ENCODE measurements around the gene IL1R1. TPM values are rescaled to one million over a fixed set of nuclear protein-coding genes. Genes with fewer than 3 reads are reported as not detected.

IL1R1 gene
- polyA plus RNA-seq, 3 donors from 2014 or later, result 0.96 to 4.0 TPM; not detected in 1

GRCh38 chr2:102194609-102195268 is 52.2 kb downstream of the IL1R1 start:
- H3K36me3 Mint-ChIP-seq, result peaks cover 0 to 5% (median 0%) of the 10 kb centered on the region in 3 donors
- no peak overlapping the region for H3K27ac Mint-ChIP-seq
- H3K9me3 Mint-ChIP-seq, result no peaks in the 10 kb centered on the region
- no peak for DNase-seq
- peaks cover 16 to 27% (median 17%) of the 10 kb centered on the region in 3 donors for H3K27me3 Mint-ChIP-seq (ENCODE audit: low read depth in 3 of 3)
- H3K4me3 Mint-ChIP-seq, result no peak overlapping the region
- peaks cover 16 to 31% of the 10 kb centered on the region in 2 donors for H3K4me1 Mint-ChIP-seq

GRCh38 chr2:102197389-102198137 is 55.0 kb downstream of the IL1R1 start:
- peak overlapping the region; percentile 17 to 64 (median 30) for H3K4me3 Mint-ChIP-seq
- peaks cover 16 to 31% of the 10 kb centered on the region in 2 donors for H3K4me1 Mint-ChIP-seq
- peaks cover 14 to 18% (median 17%) of the 10 kb centered on the region in 3 donors for H3K27me3 Mint-ChIP-seq (ENCODE audit: low read depth in 3 of 3)

GRCh38 chr2:102200539-102200938 is 58.0 kb downstream of the IL1R1 start:
- peaks cover 11 to 18% (median 12%) of the 10 kb centered on the region in 3 donors for H3K27me3 Mint-ChIP-seq (ENCODE audit: low read depth in 3 of 3)
- H3K4me1 Mint-ChIP-seq, result peaks cover 16 to 31% of the 10 kb centered on the region in 2 donors
- H3K27ac Mint-ChIP-seq, result no peak overlapping the region
- peaks cover 0 to 5% (median under 1%) of the 10 kb centered on the region in 6 donors for H3K9me3 Mint-ChIP-seq
- DNase-seq, result no peak
- H3K36me3 Mint-ChIP-seq, result peaks cover 0 to 5% (median 5%) of the 10 kb centered on the region in 3 donors
- H3K4me3 Mint-ChIP-seq, result no peak overlapping the region

More at GRCh38 chr2:102197389-102198137, 55.0 kb downstream of the IL1R1 start:
- H3K36me3 Mint-ChIP-seq, result peaks cover 0 to 5% (median 0%) of the 10 kb centered on the region in 3 donors
- H3K9me3 Mint-ChIP-seq, result no peaks in the 10 kb centered on the region
- no peak overlapping the region for H3K27ac Mint-ChIP-seq
- peak; percentile 32 to 39 (median 32) for DNase-seq

GRCh38 chr2:102204638-102205037 is 62.1 kb downstream of the IL1R1 start:
- peaks cover 0 to 8% (median 5%) of the 10 kb centered on the region in 3 donors for H3K27me3 Mint-ChIP-seq (ENCODE audit: low read depth in 3 of 3)
- H3K4me3 Mint-ChIP-seq, result no peak overlapping the region

GRCh38 chr2:102206666-102207341 is 64.3 kb downstream of the IL1R1 start:
- H3K4me1 Mint-ChIP-seq, result no peaks in the 10 kb centered on the region
- peaks cover 0 to 5% (median 0%) of the 10 kb centered on the region in 3 donors for H3K36me3 Mint-ChIP-seq
- H3K9me3 Mint-ChIP-seq, result peaks cover 0 to 5% (median 2%) of the 10 kb centered on the region in 6 donors
- H3K4me3 Mint-ChIP-seq, result no peak overlapping the region
- no peak for DNase-seq
- peaks cover 0 to 5% (median 2%) of the 10 kb centered on the region in 3 donors for H3K27me3 Mint-ChIP-seq (ENCODE audit: low read depth in 3 of 3)
- no peak overlapping the region for H3K27ac Mint-ChIP-seq

More at GRCh38 chr2:102204638-102205037, 62.1 kb downstream of the IL1R1 start:
- H3K4me1 Mint-ChIP-seq, result no peaks in the 10 kb centered on the region
- H3K9me3 Mint-ChIP-seq, result peaks cover 0 to 5% (median 2%) of the 10 kb centered on the region in 6 donors
- H3K27ac Mint-ChIP-seq, result no peak overlapping the region
- no peak for DNase-seq
- H3K36me3 Mint-ChIP-seq, result peaks cover 0 to 5% (median 0%) of the 10 kb centered on the region in 3 donors

GRCh38 chr2:102208774-102209173 is 66.2 kb downstream of the IL1R1 start:
- H3K27me3 Mint-ChIP-seq (ENCODE audit: low read depth in 3 of 3), result peaks cover 0 to 5% (median 2%) of the 10 kb centered on the region in 3 donors
- peaks cover 0 to 5% (median 2%) of the 10 kb centered on the region in 6 donors for H3K9me3 Mint-ChIP-seq
- DNase-seq, result no peak
- no peaks in the 10 kb centered on the region for H3K4me1 Mint-ChIP-seq
- no peak overlapping the region for H3K4me3 Mint-ChIP-seq
- peaks cover 0 to 5% (median 0%) of the 10 kb centered on the region in 3 donors for H3K36me3 Mint-ChIP-seq
- H3K27ac Mint-ChIP-seq, result no peak overlapping the region

GRCh38 chr2:102209474-102209873 is 66.9 kb downstream of the IL1R1 start:
- Mint-ChIP-seq H3K27ac (no peak overlapping the region), H3K4me1 (no peaks in the 10 kb centered on the region), H3K27me3 (ENCODE audit: low read depth in 3 of 3) (peaks cover 0 to 5% (median 2%) of the 10 kb centered on the region in 3 donors), H3K36me3 (peaks cover 0 to 5% (median 0%) of the 10 kb centered on the region in 3 donors), H3K4me3 (no peak overlapping the region), H3K9me3 (peaks cover 0 to 5% (median 2%) of the 10 kb centered on the region in 6 donors)
- no peak for DNase-seq

- H3K4me3 Mint-ChIP-seq, result no peak overlapping the region
- DNase-seq, result no peak
- peaks cover 0 to 2% (median 1%) of the 10 kb centered on the region in 3 donors for H3K27me3 Mint-ChIP-seq (ENCODE audit: low read depth in 3 of 3)
- H3K9me3 Mint-ChIP-seq, result peaks cover 15 to 30% (median 25%) of the 10 kb centered on the region in 6 donors
- peaks cover 6 to 12% of the 10 kb centered on the region in 2 donors for H3K4me1 Mint-ChIP-seq
- H3K36me3 Mint-ChIP-seq, result peaks cover 10 to 29% (median 11%) of the 10 kb centered on the region in 3 donors
- H3K27ac Mint-ChIP-seq, result no peak overlapping the region
Observed at GRCh38 chr2:102217032-102217431, 74.5 kb downstream of the IL1R1 start.

GRCh38 chr2:102224824-102225739 is 82.5 kb downstream of the IL1R1 start:
- Mint-ChIP-seq H3K9me3 (no peaks in the 10 kb centered on the region), H3K27ac (peak overlapping the region in 1 of 6 donors; percentile 43)

GRCh38 chr2:102226171-102226570 is 83.6 kb downstream of the IL1R1 start:
- Mint-ChIP-seq H3K27me3 (ENCODE audit: low read depth in 3 of 3) (peaks cover 5 to 19% (median 13%) of the 10 kb centered on the region in 3 donors), H3K4me1 (peaks cover 10 to 11% of the 10 kb centered on the region in 2 donors), H3K36me3 (peaks cover 0 to 4% (median 0%) of the 10 kb centered on the region in 3 donors), H3K4me3 (no peak overlapping the region), H3K9me3 (no peaks in the 10 kb centered on the region), H3K27ac (peak overlapping the region in 3 of 6 donors; percentile 20 to 80 (median 55))
- no peak for DNase-seq

More at GRCh38 chr2:102224824-102225739, 82.5 kb downstream of the IL1R1 start:
- H3K4me1 Mint-ChIP-seq, result peaks cover 10 to 11% of the 10 kb centered on the region in 2 donors
- no peak for DNase-seq
- H3K27me3 Mint-ChIP-seq (ENCODE audit: low read depth in 3 of 3), result peaks cover 5 to 17% (median 10%) of the 10 kb centered on the region in 3 donors
- no peak overlapping the region for H3K4me3 Mint-ChIP-seq
- peaks cover 0 to 4% (median 0%) of the 10 kb centered on the region in 3 donors for H3K36me3 Mint-ChIP-seq

- Mint-ChIP-seq H3K36me3 (peaks cover 0 to 4% (median 0%) of the 10 kb centered on the region in 3 donors), H3K4me1 (peaks cover 10 to 11% of the 10 kb centered on the region in 2 donors), H3K4me3 (peak overlapping the region in 1 of 5 donors; percentile 15), H3K9me3 (no peaks in the 10 kb centered on the region), H3K27me3 (ENCODE audit: low read depth in 3 of 3) (peaks cover 5 to 20% (median 17%) of the 10 kb centered on the region in 3 donors), H3K27ac (peak overlapping the region; percentile 17 to 87 (median 51))
- no peak for DNase-seq
Observed at GRCh38 chr2:102226612-102227391, 84.3 kb downstream of the IL1R1 start.
